Type B pancreatic cell (in vitro differentiated cells): Measurements from ENCODE around the gene STKLD1. TPM values are rescaled to one million over a fixed set of nuclear protein-coding genes. Genes with fewer than 3 reads are reported as not detected.
A peak's percentile ranks its signal among the peaks of the same experiment; 100 is the strongest.

Experiments
- DNase-seq: peaks from one replicate; pipeline ENCODE4 v3.0.0; 2021; ENCODE audit warnings: mixed read lengths; ENCODE audit not compliant: unreplicated experiment; ENCODE audit errors: extremely low spot score
- H3K27ac Mint-ChIP-seq: 2 replicates; pipeline ENCODE4 v1.8.0; 2021; ENCODE audit warnings: mild to moderate bottlenecking, mixed read lengths
- H3K27me3 Mint-ChIP-seq: 2 replicates; pipeline ENCODE4 v1.8.0; 2021; ENCODE audit warnings: mixed read lengths
- H3K36me3 Mint-ChIP-seq: 2 replicates; pipeline ENCODE4 v1.8.0; 2021; ENCODE audit warnings: mixed read lengths
- H3K4me1 Mint-ChIP-seq: one replicate; pipeline ENCODE4 v1.8.0; 2021; ENCODE audit warnings: mixed read lengths; ENCODE audit not compliant: unreplicated experiment
- H3K4me3 Mint-ChIP-seq: 2 replicates; pipeline ENCODE4 v1.8.0; 2021; ENCODE audit warnings: mild to moderate bottlenecking, mixed read lengths
- H3K9me3 Mint-ChIP-seq: 2 replicates; pipeline ENCODE4 v1.8.0; 2021; ENCODE audit warnings: mixed read lengths
- CTCF ChIP-seq: fragments of 200-600 bp; sonication (generic); conservative IDR thresholded peaks from 2 replicates; pipeline ENCODE4 v1.5.0; 2021; ENCODE audit warnings: antibody characterized with exemption, mild to moderate bottlenecking
- total RNA-seq: library from RNA; stranded (reverse); gene quantifications from 2 replicates; pipeline ENCODE4 v1.2.1, GENCODE V29; 2021; ENCODE audit warnings: low replicate concordance

Gene STKLD1
- total RNA-seq, 1 donor from 2014 or later, result 3.9 TPM

DNA sequence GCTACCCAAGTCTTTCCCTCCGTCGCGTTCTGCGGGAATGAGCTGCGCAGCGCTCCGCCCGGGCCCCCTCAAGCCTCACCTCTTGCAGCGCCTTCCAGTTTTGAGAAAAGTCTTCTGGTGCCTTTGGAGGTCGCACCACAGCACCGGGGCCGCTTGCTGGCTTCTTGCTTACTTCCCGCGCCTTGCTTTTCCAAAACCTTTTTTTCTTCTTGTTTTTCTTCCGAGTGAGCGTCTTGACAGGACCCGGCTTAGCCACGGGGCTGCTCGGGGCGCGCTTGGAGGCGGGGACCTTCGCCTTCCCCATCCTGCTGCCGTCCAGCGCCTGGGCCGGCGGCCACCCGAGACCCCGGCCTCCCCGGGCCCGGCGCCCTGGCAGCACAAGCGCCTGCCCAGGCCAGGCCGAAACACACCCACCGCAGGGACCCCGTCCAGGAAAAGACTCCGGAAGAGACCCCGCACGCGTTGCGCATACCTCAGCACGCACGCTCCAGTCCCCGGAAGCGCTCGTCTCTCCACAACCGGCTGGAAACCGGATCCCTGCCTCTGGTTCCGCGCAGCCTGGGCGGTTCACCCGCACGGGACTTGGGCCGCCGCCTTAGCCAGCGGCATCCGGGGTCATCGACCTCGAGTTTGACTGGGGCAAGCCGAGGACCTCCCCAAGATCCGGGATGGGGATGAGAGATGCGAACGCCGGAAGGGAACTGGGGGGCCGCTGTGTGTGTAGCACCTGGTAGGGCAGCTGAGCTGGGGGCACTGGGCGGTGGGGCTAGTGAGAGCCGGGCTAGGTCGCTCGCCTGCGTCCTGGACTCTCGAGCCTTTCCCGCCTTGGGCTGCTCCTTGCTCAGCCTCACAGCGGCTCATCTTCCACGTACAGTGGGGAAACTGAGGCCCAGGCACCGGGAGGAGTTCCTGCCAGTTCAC, 41.6 kb downstream of the STKLD1 start, which contains the start of gene REXO4:
Gene REXO4, minus strand, starts transcription at position 470 of the 921 bp plus-strand sequence. Its CDS starts 166 bp downstream, at position 304.
- H3K9me3 Mint-ChIP-seq, result no peaks in the 10 kb centered on the region
- peak within 1 kb of the TSS; percentile 89 for H3K27ac Mint-ChIP-seq
- peak; percentile 91 for DNase-seq
- peak within 1 kb of the TSS; percentile 93 for H3K4me3 Mint-ChIP-seq
- no peak for TF ChIP-seq CTCF
- H3K4me1 Mint-ChIP-seq, result peaks cover 26% of the 10 kb centered on the region
- H3K36me3 Mint-ChIP-seq, result peaks cover 4% of the 10 kb centered on the region
- H3K27me3 Mint-ChIP-seq, result no peaks in the 10 kb centered on the region

- Mint-ChIP-seq H3K4me3 (peak overlapping the region; percentile 93), H3K36me3 (peaks cover 4% of the 10 kb centered on the region), H3K4me1 (peaks cover 26% of the 10 kb centered on the region), H3K27me3 (no peaks in the 10 kb centered on the region), H3K9me3 (no peaks in the 10 kb centered on the region), H3K27ac (peak overlapping the region; percentile 89)
- DNase-seq, result no peak
- TF ChIP-seq CTCF, result no peak
Measured at GRCh38 chr9:133419005-133419404, 42.8 kb downstream of the STKLD1 start.

GRCh38 chr9:133420392-133420827, 44.2 kb downstream of the STKLD1 start:
- peaks cover 26% of the 10 kb centered on the region for H3K4me1 Mint-ChIP-seq
- no peak for TF ChIP-seq CTCF
- no peaks in the 10 kb centered on the region for H3K27me3 Mint-ChIP-seq
- H3K27ac Mint-ChIP-seq, result no peak overlapping the region
- no peaks in the 10 kb centered on the region for H3K36me3 Mint-ChIP-seq
- no peaks in the 10 kb centered on the region for H3K9me3 Mint-ChIP-seq
- DNase-seq, result no peak
- H3K4me3 Mint-ChIP-seq, result no peak overlapping the region

DNA sequence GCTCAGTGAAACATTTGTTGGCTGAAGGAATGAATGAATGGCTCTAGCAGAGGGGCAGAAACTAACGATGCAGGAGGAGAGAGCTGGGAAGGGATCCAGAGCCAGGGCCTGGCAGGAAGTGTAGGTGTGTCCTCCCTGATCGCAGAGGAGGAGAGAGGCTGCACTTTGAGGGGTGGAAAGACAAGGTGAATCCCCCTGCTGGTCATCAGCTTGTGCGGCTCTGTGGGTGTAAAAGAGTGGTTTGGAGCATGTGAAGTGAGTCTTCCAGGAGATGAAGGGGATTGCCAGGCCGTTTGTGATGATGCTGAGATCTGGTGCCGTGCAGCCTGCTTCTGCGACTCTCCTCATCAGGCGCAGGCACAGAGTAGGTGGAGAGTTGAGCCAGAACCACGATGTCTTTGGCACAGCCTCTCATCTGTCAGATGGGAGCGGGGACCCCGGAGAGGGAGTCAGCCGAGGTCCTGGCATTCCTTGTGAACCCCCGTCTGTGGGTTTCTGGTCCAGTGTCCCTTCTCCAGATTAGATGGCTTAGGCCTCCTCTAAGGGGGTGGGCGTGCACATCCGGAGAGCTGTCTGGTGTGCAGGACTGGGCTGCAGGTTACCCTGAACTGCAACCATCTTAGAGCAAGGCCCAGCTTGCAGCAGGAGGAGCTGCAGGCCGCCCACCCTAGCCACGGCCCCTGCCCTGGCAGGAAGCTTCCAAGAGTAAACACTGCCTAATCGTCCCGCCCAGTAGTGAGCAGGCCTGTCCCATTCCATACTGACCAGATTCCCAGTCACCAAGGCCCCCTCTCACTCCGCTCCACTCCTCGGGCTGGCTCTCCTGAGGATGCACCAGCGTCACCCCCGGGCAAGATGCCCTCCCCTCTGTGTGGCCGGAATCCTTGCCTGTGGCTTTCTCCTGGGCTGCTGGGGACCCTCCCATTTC, 45.7 kb downstream of the STKLD1 start, which contains the start of gene ADAMTS13:
Gene ADAMTS13, plus strand, starts transcription at position 753 of the 928 bp plus-strand sequence. Its CDS starts 77 bp downstream, at position 830.
- Mint-ChIP-seq H3K36me3 (no peaks in the 10 kb centered on the region), H3K4me3 (peak within 1 kb of the TSS; percentile 13), H3K4me1 (peaks cover 21% of the 10 kb centered on the region), H3K27ac (peak within 1 kb of the TSS; percentile 9), H3K27me3 (no peaks in the 10 kb centered on the region), H3K9me3 (no peaks in the 10 kb centered on the region)
- no peak for DNase-seq
- TF ChIP-seq CTCF, result peak; percentile 33

- Mint-ChIP-seq H3K4me1 (peaks cover 19% of the 10 kb centered on the region), H3K27ac (no peak overlapping the region), H3K36me3 (no peaks in the 10 kb centered on the region), H3K4me3 (no peak overlapping the region), H3K27me3 (peaks cover 12% of the 10 kb centered on the region), H3K9me3 (no peaks in the 10 kb centered on the region)
- TF ChIP-seq CTCF, result no peak
- DNase-seq, result no peak
Measured at GRCh38 chr9:133423216-133423615, 47.0 kb downstream of the STKLD1 start.
